Stimulated activated effector memory CD8-positive, alpha-beta T cell treated with anti-CD3 and anti-CD28 coated beads, Interleukin-12 subunit alpha, Interleukin-12 subunit beta, amount 100 ng/mL, for 72 hours (primary cell): ENCODE results near the gene MRPL40.
"Not testable (repeated sequence)": the region's sequence is repeated elsewhere in the genome, so short reads cannot be mapped to it uniquely, and the experiment has no call there.

ENCODE experiments used
- ATAC-seq: fragments of 150-1000 bp; cut with Tn5 transposase; 2 replicates; pipeline ENCODE4 v1.10.0; 2021
- DNase-seq, 2 donors: peaks; one replicate each; pipeline ENCODE4 v3.0.0; 2021 to 2022; ENCODE audit warnings: low spot score in 2 of 2
- H3K27ac Mint-ChIP-seq: one replicate; pipeline ENCODE4 v1.8.0; 2022; ENCODE audit warnings: mild to moderate bottlenecking, mixed read lengths
- H3K36me3 Mint-ChIP-seq: one replicate; pipeline ENCODE4 v1.8.0; 2022; ENCODE audit warnings: mild to moderate bottlenecking, mixed read lengths
- H3K4me1 Mint-ChIP-seq: one replicate; pipeline ENCODE4 v1.8.0; 2022; ENCODE audit warnings: mixed read lengths
- H3K4me3 Mint-ChIP-seq: one replicate; pipeline ENCODE4 v1.8.0; 2022; ENCODE audit warnings: mild to moderate bottlenecking, mixed read lengths
- H3K9me3 Mint-ChIP-seq: one replicate; pipeline ENCODE4 v1.8.0; 2022; ENCODE audit warnings: mixed read lengths

MRPL40 gene

DNA sequence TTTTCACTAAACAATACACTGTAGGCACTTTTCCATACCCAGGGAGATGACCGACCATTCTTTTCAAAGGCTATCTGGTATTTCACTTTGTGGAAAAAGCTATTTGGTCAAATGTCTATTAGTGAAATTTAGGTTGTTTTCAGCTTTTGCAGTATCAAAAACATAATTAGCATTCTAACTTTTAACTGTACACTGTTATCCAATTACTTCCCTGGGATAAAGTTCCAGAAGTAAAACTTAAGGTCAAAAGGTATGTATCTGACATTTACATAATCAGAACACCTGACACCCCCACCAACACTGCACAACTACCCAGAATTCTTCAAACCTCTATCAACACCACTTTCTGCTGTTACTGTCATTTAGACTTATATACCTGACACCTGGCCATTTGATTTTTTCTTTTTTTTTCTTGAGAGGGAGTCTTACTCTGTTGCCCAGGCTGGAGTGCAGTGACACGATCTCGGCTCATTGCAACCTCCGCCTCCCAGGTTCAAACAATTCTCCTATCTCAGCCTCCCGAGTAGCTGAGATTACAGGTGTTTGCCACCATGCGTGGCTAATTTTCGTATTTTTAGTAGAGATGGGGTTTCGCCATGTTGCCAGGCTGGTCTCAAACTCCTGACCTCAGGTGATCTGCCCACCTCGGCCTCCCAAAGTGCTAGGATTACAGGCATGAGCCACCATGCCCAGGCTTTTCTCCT is 13.1 kb downstream of the MRPL40 start:
- H3K4me3 Mint-ChIP-seq, H3K9me3 Mint-ChIP-seq, ATAC-seq, DNase-seq: not testable (repeated sequence)
- Mint-ChIP-seq H3K36me3 (peaks cover 63% of the 10 kb centered on the region), H3K4me1 (peaks cover 36% of the 10 kb centered on the region), H3K27ac (peak overlapping the region; percentile 20)

DNA sequence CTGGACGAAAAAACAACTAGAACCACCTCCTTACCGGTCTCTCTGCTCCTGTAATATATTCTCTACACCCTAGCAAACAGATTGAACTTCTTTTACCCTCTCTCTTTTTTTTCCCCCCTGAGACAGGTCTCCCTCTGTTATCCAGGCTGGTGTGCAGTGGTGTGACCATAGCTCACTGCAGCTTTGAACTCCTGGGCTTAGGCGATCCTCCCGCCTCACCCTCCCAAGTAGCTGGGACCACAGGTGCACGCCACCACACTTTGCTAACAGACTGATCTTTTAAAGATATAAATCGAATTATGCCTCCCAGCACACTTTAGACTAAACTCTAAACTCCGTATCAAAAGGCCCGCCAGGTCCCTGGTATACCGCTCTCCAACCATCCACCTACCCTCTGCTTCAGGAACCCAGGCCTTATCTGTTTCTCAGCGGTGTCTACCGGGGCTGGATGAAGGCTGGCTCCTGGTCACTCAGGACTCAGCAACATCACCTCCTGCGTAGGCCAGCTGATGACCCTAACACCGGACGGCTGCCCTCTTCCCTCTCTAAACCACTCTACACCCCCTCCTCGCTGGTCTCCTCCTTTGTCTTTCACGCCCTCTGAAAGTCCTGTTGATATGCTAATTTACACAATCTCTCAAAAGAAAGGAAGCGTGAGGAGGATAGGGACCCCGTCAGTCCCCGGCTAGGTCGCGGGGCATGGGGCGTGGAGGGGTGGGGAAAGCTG is 14.4 kb downstream of the MRPL40 start:
- ATAC-seq (no peak), DNase-seq (no peak)
- peaks cover 32% of the 10 kb centered on the region for H3K4me1 Mint-ChIP-seq
- no peaks in the 10 kb centered on the region for H3K9me3 Mint-ChIP-seq
- H3K36me3 Mint-ChIP-seq, result peaks cover 65% of the 10 kb centered on the region
- peak overlapping the region; percentile 91 for H3K4me3 Mint-ChIP-seq
- H3K27ac Mint-ChIP-seq, result peak overlapping the region; percentile 91

DNA sequence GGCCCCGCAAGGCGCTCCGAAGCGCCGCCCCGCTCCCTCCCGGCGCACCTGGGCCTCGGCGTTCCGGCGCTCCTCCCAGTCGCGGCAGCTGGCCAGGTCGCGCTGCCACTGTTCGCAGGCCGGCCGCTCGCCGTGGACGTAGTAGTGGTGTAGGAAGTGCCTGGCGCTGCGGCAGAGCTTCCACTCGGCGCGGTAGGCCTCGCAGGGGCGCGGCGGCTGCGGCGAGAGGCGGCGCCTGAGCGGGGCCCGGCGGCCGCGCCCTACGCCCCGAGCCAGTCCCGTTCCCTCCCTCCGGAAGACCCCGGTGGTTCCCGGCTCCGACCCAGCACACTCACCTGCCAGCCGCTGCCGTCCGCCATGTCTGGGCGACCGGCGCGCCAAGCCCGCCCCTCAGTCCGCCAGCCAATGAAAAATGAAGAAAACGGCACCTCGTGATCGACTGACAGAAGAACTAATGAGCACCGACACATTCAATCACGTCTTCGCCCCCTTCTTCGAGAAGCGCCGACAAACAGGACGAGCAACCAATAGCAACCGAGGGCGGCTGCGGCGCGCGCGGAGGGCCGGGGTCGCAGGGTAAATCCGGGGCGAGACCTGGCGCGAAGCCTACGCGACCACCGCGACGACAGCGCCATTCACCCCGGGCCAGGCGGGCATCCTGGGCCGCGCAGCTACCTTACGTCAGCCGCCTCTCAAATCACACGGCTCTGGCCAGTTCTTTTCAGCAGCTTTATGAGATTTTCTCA is 15.2 kb downstream of the MRPL40 start, which contains the start of gene C22orf39:
TSS of gene C22orf39 (minus strand) at position 382 of the 746 bp plus-strand sequence. CDS start at position 359, 23 bp downstream.
- peaks cover 32% of the 10 kb centered on the region for H3K4me1 Mint-ChIP-seq
- ATAC-seq, result peak; percentile 89
- peak; percentile 66 to 91 for DNase-seq
- no peaks in the 10 kb centered on the region for H3K9me3 Mint-ChIP-seq
- H3K4me3 Mint-ChIP-seq, result peak within 1 kb of the TSS; percentile 91
- H3K27ac Mint-ChIP-seq, result peak within 1 kb of the TSS; percentile 91
- H3K36me3 Mint-ChIP-seq, result peaks cover 68% of the 10 kb centered on the region

DNA sequence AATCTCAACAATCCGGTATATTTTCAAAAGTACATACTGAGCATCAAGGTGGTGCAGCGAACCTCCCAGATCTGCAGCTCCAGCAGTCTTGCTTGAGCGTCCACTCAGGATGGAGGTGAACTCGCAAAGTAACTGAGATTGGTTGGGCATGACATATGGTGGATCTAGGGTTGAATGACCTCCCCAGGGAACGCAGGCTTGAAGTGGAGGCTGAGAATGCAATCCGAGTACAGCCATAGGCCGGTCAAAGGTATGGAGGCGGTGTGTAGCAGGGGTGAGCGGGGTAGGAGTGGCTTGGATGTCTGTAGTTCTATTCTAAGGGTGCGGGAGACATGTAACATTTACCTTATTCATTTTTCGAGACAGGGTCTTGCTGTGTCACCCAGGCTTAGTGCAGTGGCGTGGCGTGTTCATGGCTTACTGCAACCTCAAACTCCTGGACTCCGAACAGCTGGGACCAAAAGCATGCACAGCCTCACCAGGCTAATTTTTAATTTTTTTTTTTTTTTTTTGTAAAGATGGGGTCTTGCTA is 15.8 kb downstream of the MRPL40 start:
- Mint-ChIP-seq H3K36me3 (peaks cover 74% of the 10 kb centered on the region), H3K9me3 (no peaks in the 10 kb centered on the region), H3K4me1 (peaks cover 32% of the 10 kb centered on the region), H3K4me3 (peak overlapping the region; percentile 91), H3K27ac (peak overlapping the region; percentile 91)
- ATAC-seq, result peak; percentile 28
- DNase-seq, result no peak

DNA sequence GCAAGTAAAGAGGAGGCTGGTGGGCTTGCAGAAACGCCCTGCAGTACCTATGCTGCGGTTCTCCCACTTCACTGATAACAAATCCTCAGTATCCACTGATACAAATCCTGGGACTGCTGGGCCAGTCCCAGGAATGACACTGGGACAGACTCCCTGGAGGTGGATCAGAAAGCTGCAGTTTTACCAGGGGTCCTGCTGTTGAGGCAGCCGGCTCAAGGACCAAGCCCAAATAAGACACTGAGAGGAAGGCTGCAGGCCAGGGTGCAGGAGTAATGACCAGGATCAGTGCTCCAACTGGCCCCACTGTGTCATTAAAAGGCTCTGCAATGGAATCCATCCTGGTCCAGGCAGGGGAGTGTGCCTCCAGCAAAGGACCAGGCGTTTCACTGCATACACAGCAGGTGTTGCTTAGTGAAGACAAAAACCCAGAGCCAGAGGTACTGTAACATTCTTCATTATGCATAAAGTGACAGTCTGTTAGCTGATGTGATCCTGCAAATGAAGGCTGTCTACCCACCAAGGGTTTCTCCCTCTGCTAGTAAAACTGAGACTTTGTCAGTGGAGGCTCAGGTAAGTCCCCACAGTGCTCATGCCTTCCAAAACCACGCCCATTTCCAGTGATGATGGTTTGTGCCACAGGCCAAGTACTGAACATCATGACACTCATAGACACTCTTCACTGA is 16.5 kb downstream of the MRPL40 start:
- Mint-ChIP-seq H3K27ac (peak overlapping the region; percentile 91), H3K9me3 (no peaks in the 10 kb centered on the region)
- DNase-seq, result peak in 1 of 2 donors; percentile 74

DNA sequence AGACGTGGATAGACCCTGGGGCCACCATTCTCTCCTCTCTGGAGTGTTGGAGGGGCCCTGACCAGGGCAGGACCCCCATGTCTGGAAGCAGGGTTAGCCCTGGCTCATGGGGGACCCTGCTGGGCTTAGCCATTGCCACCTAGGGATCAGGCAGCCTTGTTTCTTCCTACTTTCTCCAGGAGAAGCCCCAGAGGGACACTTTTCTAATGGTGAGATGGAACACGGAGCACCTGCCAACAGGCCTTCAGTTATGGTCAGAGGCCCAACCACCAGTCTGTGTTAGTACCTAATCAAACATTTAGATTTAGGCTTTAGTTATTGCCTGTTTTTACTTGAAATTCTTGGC is 17.1 kb downstream of the MRPL40 start:
- peak overlapping the region; percentile 78 for H3K27ac Mint-ChIP-seq
- DNase-seq (no peak), ATAC-seq (no peak)
- H3K9me3 Mint-ChIP-seq, result no peaks in the 10 kb centered on the region
- H3K4me3 Mint-ChIP-seq, result peak overlapping the region; percentile 91
- peaks cover 28% of the 10 kb centered on the region for H3K4me1 Mint-ChIP-seq
- peaks cover 82% of the 10 kb centered on the region for H3K36me3 Mint-ChIP-seq

More for the DNA sequence above, 16.5 kb downstream of the MRPL40 start:
- Mint-ChIP-seq H3K36me3 (peaks cover 81% of the 10 kb centered on the region), H3K4me1 (peaks cover 32% of the 10 kb centered on the region), H3K4me3 (peak overlapping the region; percentile 91)
- ATAC-seq, result peak; percentile 82

DNA sequence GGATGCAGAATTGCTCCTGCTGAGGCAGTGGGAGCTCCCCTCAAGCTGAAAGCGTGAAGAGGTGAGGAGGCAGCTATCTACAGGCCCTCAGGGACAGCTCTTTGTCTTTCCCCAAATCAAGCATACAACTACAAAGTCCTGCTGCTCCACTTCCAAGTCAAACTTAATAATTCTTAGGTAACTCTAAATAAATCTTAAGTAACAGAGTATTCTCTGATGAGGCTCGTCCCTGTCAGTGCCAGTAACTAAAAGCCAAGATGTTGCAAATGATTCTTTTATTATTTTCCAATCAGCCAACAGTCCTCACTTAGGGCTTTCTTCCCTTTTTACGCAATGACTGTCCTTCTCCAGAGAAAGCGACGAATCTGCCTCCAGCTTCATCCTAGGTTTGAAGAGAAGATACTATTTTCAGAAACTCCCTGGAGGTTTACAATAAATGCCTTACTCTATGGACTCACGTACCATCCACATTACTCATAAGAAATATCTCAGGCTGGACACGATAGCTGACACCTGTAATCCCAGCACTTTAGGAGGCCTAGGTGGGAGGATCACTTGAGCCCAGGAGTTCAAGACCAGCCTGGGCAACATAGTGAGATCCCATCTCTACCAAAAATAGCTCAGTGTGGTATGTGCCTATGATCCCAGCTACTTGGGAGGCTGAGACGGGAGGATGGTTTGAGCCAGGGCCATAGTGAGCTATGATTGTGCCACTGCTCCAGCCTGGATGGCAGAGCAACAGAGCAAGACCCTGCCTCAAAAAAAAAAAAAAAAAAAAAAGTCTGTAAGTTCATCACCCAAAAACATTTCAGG is 18.2 kb downstream of the MRPL40 start:
- peak overlapping the region; percentile 32 for H3K27ac Mint-ChIP-seq

DNA sequence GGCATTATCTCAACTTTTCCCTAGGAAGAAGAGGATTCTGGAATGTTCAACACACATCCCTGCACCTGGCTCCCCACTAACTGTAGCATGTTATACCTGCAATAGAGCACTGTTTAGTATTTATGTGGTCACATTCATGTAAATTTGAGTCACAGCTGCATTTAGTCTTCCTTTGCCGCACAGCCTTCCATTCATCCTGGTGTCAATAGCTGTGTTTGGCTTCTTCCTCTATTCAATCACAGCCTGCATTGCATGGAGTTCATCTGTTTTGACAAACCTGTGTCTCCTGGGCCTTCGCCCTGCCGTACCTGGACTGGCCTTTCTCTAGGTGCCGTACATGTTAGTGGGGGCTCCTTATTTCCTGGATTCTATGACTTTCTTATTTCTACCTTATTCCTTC is 19.2 kb downstream of the MRPL40 start:
- Mint-ChIP-seq H3K36me3 (peaks cover 85% of the 10 kb centered on the region), H3K9me3 (no peaks in the 10 kb centered on the region), H3K27ac (peak overlapping the region; percentile 0), H3K4me3 (no peak overlapping the region), H3K4me1 (peaks cover 17% of the 10 kb centered on the region)
- no peak for ATAC-seq
- no peak for DNase-seq

More for the DNA sequence above, 18.2 kb downstream of the MRPL40 start:
- Mint-ChIP-seq H3K9me3 (no peaks in the 10 kb centered on the region), H3K4me3 (no peak overlapping the region), H3K4me1 (peaks cover 23% of the 10 kb centered on the region), H3K36me3 (peaks cover 84% of the 10 kb centered on the region)
- ATAC-seq (no peak), DNase-seq (no peak)

DNA sequence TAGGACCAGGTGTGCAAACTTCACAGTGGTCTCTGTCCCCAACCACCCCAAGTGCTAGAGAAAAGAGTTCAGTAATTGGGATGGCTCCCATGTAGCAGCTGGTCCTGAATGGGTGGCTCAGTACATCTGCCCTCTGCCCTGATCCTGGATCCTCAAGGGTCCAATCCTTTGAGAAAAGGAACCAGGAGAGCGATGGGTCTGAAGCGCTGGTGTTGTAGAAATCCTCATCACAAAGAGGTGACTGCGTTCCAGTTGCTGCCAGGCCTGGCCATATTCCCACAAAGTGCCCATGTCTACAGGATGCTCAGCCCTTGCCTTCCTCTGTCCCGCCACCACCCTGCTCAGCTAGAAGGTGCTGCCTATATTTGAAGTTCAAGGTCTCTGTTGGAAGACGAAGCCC is 21.4 kb downstream of the MRPL40 start:
- DNase-seq (no peak), ATAC-seq (no peak)
- H3K4me3 Mint-ChIP-seq, result no peak overlapping the region
- H3K27ac Mint-ChIP-seq, result peak overlapping the region; percentile 88
- peaks cover 1% of the 10 kb centered on the region for H3K4me1 Mint-ChIP-seq
- H3K9me3 Mint-ChIP-seq, result no peaks in the 10 kb centered on the region
- peaks cover 94% of the 10 kb centered on the region for H3K36me3 Mint-ChIP-seq

DNA sequence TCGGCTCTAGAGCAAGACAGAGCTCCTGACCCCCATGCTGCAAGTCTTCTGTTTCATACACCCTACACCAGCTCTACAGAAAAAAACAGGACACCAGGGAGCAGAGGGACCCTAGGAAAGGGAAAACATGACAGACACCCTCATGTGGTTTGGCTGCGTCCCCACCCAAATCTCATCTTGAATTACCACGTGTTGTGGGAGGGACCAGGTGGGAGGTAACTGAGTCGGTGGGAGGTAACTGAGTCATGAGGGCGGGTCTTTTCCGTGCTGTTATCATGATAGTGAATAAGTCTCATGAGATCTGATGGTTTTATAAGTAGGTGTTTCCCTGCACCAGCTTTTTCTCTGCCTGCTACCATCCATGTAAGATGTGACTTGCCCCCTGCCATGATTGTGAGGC is 21.8 kb downstream of the MRPL40 start:
- Mint-ChIP-seq H3K27ac (peak overlapping the region; percentile 88), H3K36me3 (peaks cover 97% of the 10 kb centered on the region), H3K4me3 (no peak overlapping the region), H3K4me1 (no peaks in the 10 kb centered on the region), H3K9me3 (no peaks in the 10 kb centered on the region)
- ATAC-seq (no peak), DNase-seq (no peak)

DNA sequence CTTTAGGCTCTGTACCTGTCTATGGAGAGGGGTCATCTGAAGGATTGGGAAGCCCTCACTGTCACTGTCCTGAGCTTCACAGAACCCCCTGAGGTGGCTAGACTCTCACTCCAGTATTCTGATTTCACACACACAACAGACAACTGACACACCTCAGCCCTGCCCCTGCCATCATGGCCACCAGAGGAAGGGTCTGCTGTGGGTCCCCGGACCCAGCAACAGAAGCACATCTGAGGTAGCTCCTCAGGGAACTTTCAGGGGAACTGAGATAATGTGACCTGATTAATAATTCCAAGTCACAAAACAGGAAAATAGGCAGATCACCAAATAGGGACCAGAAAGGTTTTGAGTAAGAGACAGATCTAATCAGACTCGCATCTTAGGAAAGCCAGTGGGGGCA is 22.7 kb downstream of the MRPL40 start:
- Mint-ChIP-seq H3K27ac (peak overlapping the region; percentile 88), H3K4me1 (no peaks in the 10 kb centered on the region), H3K9me3 (no peaks in the 10 kb centered on the region), H3K4me3 (no peak overlapping the region), H3K36me3 (peaks cover 98% of the 10 kb centered on the region)
- DNase-seq (no peak), ATAC-seq (no peak)

DNA sequence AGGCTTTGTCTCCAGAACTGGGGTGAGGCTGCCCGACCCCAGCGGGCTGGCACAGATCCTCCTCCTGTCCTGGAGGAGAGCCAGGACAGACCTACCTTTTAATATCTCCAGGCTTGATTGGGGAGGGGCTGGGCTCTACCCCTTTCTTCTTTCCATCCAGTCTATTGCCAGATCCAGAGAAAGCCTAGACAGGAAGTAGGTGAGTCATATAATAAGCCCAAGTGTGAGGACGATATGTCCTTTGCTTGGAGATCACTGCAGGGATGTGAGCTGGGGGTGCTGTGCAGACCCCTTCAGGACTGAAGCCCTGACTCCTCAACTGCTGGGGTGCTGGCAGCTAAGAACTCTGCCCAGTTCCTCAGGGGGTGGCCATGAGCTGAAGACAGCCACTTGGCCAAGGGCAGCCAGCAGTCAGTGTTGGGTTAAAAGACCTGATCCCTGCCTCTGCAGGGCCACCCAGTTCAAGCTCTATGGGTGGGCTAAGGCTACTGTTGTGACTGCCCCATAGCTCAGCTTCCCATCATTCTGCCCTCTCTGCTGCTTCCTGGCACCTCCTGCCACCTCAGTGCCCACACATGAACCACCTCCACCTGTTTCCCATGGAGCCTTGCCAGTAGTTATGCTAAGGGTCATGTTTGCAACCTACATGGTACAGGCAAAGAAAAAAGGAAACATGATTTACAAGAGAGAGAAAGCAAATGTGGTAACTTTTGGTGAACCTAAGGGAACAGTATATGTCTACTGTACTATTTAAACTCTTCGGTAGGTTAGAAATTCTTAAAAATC is 23.4 kb downstream of the MRPL40 start:
- H3K4me1 Mint-ChIP-seq, result no peaks in the 10 kb centered on the region
- H3K9me3 Mint-ChIP-seq, result no peaks in the 10 kb centered on the region
- peaks cover 98% of the 10 kb centered on the region for H3K36me3 Mint-ChIP-seq
- no peak for DNase-seq
- ATAC-seq, result no peak
- H3K4me3 Mint-ChIP-seq, result no peak overlapping the region
- H3K27ac Mint-ChIP-seq, result peak overlapping the region; percentile 88

DNA sequence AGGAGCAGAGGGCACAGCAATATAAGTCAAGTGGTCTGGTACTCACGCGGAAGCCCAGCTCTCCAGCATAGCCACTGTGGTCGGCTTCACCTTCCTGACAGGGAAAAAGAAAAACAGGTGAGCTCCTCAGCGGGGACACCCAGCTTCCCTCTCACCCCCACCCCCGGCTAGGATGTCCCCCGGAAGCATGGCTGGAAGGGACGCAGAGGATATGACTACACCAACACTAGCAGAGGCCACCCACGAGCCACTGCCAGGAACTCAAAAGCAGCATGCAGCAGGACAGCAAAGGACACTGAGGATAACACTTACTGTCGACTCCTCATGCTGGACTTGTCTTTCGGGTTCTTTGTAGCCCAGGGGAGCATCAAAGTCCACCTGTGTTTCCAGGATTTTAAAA is 24.2 kb downstream of the MRPL40 start:
- Mint-ChIP-seq H3K9me3 (no peaks in the 10 kb centered on the region), H3K36me3 (peaks cover 98% of the 10 kb centered on the region), H3K27ac (peak overlapping the region; percentile 88), H3K4me1 (no peaks in the 10 kb centered on the region), H3K4me3 (no peak overlapping the region)
- ATAC-seq (no peak), DNase-seq (no peak)
